TTC549 (cell line): Measurements from ENCODE around the gene PCED1A.

ENCODE experiments used
- FAIRE-seq: peaks from 2 replicates; lab custom pipeline; 2012; peaks lifted over from hg19 to GRCh38; lab: Jason Lieb, UNC

PCED1A gene

GRCh38 chr20:2840138-2840966 is at the start of gene PCED1A, which contains the start of gene VPS16:
Gene PCED1A (minus strand): TSS chr20:2840655. CDS start chr20:2839912, 743 bp downstream.
Gene VPS16 (plus strand): TSS chr20:2840745. CDS start chr20:2840775, 30 bp downstream.
- FAIRE-seq, result no peak

GRCh38 chr20:2889797-2890196 is 49.3 kb upstream of the PCED1A start:
- FAIRE-seq, result no peak

GRCh38 chr20:2889209-2889608 is 48.8 kb upstream of the PCED1A start:
- FAIRE-seq, result no peak

- FAIRE-seq, result no peak
These were observed 47.9 kb upstream of the PCED1A start for GRCh38 chr20:2888224-2888955.

GRCh38 chr20:2887715-2888114 is 47.3 kb upstream of the PCED1A start:
- FAIRE-seq, result no peak

- FAIRE-seq, result no peak
These were observed 43.5 kb upstream of the PCED1A start for GRCh38 chr20:2883726-2884637.

GRCh38 chr20:2880650-2881049 is 40.2 kb upstream of the PCED1A start:
- no peak for FAIRE-seq

GRCh38 chr20:2879146-2879545 is 38.7 kb upstream of the PCED1A start:
- FAIRE-seq, result no peak

GRCh38 chr20:2878515-2878914 is 38.1 kb upstream of the PCED1A start:
- no peak for FAIRE-seq

GRCh38 chr20:2875690-2876203 is 35.3 kb upstream of the PCED1A start:
- no peak for FAIRE-seq

- FAIRE-seq, result no peak
These were observed 34.0 kb upstream of the PCED1A start for GRCh38 chr20:2874456-2874855.

- no peak for FAIRE-seq
These were observed 33.2 kb upstream of the PCED1A start for GRCh38 chr20:2873747-2874041.

GRCh38 chr20:2873010-2873746 is 32.7 kb upstream of the PCED1A start, which contains the start of gene PTPRA:
Gene PTPRA (plus strand): TSS chr20:2873481. CDS start chr20:2964278, 90,797 bp downstream.
- no peak for FAIRE-seq

- no peak for FAIRE-seq
These were observed 32.1 kb upstream of the PCED1A start for GRCh38 chr20:2872459-2873009.

- no peak for FAIRE-seq
These were observed 31.4 kb upstream of the PCED1A start for GRCh38 chr20:2871661-2872458.

GRCh38 chr20:2871111-2871465 is 30.6 kb upstream of the PCED1A start:
- no peak for FAIRE-seq

- FAIRE-seq, result no peak
These were observed 28.9 kb upstream of the PCED1A start for GRCh38 chr20:2869381-2869780.

- FAIRE-seq, result no peak
These were observed 26.8 kb upstream of the PCED1A start for GRCh38 chr20:2867081-2867864.

GRCh38 chr20:2866236-2866635 is 25.8 kb upstream of the PCED1A start:
- FAIRE-seq, result no peak

GRCh38 chr20:2865630-2866029 is 25.2 kb upstream of the PCED1A start:
- FAIRE-seq, result no peak
